ENCODE data around the gene RNF157. TPM values are rescaled to one million over a fixed set of nuclear protein-coding genes. Genes with fewer than 3 reads are reported as not detected.
A peak's percentile ranks its signal among the peaks of the same experiment; 100 is the strongest.

The RNF157 gene
- total RNA-seq, 4 donors from 2014 or later, result 32.5 to 164 (median 54.8) TPM

DNA sequence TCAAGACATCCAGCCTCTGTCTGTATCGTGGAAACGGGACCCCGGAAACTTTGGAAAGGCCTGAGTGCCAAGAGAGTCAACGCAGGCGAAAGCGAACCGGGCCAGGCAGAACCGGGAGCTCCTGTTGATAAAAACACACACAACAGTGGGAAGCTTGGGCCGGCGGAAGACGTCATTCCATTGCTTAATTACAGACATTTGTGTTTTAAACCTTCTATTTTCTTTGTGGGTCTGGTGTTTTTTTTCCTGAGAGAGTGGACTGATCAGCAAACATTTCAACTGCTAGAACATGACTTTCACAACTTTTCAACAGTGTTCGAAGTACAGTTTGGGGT is 878 bp upstream of the RNF157 start:
- 11 to 17% methylated on average over 4 to 12 of the region's 12 CpGs for WGBS, 2 donors (ENCODE audit: low coverage in 1 of 2)
- Histone ChIP-seq H3K9me3 (no peaks in the 10 kb centered on the region), H3K4me1 (peaks cover 15 to 37% (median 19%) of the 10 kb centered on the region in 4 donors), H3K36me3 (no peaks in the 10 kb centered on the region), H3K27ac (peak overlapping the region; percentile 73 to 85 (median 82)), H3K4me3 (peak overlapping the region; percentile 52 to 78 (median 60)), H3K27me3 (peaks cover 14% of the 10 kb centered on the region)
- TF ChIP-seq EP300 (IDR thresholded peaks at IDR 0.05; ENCODE audit: low read depth), result no peak
- no peak for TF ChIP-seq POLR2A (IDR thresholded peaks at IDR 0.05)
- no peak for TF ChIP-seq POLR2AphosphoS5 (IDR thresholded peaks at IDR 0.05)
- TF ChIP-seq, protein P1, sequence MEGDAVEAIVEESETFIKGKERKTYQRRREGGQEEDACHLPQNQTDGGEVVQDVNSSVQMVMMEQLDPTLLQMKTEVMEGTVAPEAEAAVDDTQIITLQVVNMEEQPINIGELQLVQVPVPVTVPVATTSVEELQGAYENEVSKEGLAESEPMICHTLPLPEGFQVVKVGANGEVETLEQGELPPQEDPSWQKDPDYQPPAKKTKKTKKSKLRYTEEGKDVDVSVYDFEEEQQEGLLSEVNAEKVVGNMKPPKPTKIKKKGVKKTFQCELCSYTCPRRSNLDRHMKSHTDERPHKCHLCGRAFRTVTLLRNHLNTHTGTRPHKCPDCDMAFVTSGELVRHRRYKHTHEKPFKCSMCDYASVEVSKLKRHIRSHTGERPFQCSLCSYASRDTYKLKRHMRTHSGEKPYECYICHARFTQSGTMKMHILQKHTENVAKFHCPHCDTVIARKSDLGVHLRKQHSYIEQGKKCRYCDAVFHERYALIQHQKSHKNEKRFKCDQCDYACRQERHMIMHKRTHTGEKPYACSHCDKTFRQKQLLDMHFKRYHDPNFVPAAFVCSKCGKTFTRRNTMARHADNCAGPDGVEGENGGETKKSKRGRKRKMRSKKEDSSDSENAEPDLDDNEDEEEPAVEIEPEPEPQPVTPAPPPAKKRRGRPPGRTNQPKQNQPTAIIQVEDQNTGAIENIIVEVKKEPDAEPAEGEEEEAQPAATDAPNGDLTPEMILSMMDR (IDR thresholded peaks at IDR 0.05), result no peak
- DNase-seq, result peak; percentile 41
- in situ Hi-C loops (cut with MboI; ENCODE audit: low pct_ligation_motif_present in 1 of 4, low pct_unique_long_range_greater_than_20kb in 1 of 4, low sequenced_read_pairs in 3 of 4) (no loop called here), intact Hi-C loops (cut with DNase I; ENCODE audit: low total_unique reads) (no loop called here)

DNA sequence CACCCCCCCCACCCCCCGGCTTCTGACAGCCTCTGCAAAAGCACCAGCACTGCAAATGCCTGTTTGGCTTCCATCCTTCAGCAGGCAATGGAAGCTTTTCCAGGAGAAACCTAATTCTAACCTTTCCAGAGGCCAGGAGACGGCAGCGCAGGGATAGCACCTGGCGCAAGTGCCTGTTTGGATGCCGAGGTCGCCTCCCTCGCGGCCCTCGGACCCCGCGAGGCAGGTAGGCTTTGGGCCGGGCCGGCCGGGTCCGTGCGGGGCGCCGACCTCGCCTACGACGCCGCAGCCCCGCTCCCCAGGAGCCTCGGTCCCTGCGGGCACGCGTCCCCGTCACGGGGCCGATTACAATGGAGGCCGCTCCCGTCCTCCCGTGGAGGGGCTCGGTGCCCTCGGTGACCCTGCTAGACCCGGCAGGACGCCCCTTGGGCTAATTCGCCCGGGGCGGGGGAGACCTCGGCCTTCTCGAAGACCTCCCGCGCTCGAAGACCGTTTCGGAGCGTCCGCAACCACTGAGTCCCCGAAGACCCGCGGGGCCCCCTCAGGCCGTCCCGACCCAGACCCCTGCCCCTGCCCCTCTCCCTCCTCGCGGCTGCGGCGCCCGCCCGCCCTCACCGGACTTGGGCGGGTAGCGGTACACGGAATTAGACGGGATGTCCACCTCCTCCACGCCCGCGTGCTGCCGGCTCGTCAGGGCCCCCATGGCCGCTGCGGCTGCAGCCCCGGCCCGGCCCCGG is 587 bp downstream of the RNF157 start:
- in situ Hi-C loops (cut with MboI; ENCODE audit: low pct_ligation_motif_present in 1 of 4, low pct_unique_long_range_greater_than_20kb in 1 of 4, low sequenced_read_pairs in 3 of 4), result no loop called here
- WGBS, 2 donors (ENCODE audit: low coverage in 1 of 2), result 20% methylated on average over 11 of the region's 75 CpGs; no CpG with 5 or more reads in 1 of the 2 donors
- peak overlapping the region; percentile 61 to 63 (median 62) for H3K4me3 ChIP-seq
- H3K36me3 ChIP-seq, result no peaks in the 10 kb centered on the region
- peak overlapping the region; percentile 78 to 81 (median 79) for H3K27ac ChIP-seq
- no peaks in the 10 kb centered on the region for H3K9me3 ChIP-seq
- TF ChIP-seq POLR2A (IDR thresholded peaks at IDR 0.05) (no peak), POLR2AphosphoS5 (IDR thresholded peaks at IDR 0.05) (peak in 1 of 3 donors; percentile 12)
- DNase-seq, result no peak
- peaks cover 11 to 33% (median 15%) of the 10 kb centered on the region in 4 donors for H3K4me1 ChIP-seq
- H3K27me3 ChIP-seq, result peaks cover 14% of the 10 kb centered on the region
- intact Hi-C loops (cut with DNase I; ENCODE audit: low total_unique reads), result loop anchor here (10.0 kb wide), 1 partner anchor 165 kb away; no protein-coding TSS in a partner anchor

DNA sequence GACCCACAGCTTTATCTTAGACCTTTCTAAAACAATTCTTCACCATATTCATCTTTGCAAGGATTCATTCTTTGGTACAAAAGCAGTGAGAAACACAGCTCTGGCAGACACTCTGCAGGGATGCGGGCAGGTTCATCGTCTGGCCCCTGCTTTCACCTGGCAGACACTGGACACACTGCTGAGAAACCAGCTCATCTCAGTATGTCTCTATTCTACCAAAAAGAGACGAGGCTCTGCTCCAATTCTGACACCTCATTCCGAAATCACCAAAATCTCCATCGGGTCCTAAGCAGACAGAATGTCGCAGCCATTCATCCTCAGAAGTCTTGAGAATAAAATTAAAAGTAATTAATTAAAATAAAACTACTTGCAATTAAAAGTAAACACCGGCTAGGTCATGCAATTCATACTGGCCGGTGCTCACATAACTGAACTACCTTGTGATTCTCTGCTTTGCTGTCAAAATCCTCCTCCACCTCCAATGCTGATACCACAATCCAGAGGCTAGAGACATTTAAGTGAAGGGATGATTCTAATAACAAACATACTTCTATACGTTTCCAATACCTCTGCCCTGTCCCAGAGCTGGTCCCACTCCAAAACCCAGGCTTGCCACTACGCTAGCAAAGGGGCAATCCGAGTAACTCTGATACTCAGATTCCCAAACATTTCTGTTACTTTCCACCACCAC is 1.3 kb downstream of the RNF157 start:
- TF ChIP-seq, protein P1 (IDR thresholded peaks at IDR 0.05), result no peak
- TF ChIP-seq EP300 (IDR thresholded peaks at IDR 0.05; ENCODE audit: low read depth), result no peak
- no peak for TF ChIP-seq POLR2A (IDR thresholded peaks at IDR 0.05)
- intact Hi-C loops (cut with DNase I; ENCODE audit: low total_unique reads), result loop anchor here (10.0 kb wide), 1 partner anchor 166 kb away; no protein-coding TSS in a partner anchor
- WGBS, 2 donors (ENCODE audit: low coverage in 1 of 2), result 66 to 71% methylated on average over 6 to 11 of the region's 11 CpGs

DNA sequence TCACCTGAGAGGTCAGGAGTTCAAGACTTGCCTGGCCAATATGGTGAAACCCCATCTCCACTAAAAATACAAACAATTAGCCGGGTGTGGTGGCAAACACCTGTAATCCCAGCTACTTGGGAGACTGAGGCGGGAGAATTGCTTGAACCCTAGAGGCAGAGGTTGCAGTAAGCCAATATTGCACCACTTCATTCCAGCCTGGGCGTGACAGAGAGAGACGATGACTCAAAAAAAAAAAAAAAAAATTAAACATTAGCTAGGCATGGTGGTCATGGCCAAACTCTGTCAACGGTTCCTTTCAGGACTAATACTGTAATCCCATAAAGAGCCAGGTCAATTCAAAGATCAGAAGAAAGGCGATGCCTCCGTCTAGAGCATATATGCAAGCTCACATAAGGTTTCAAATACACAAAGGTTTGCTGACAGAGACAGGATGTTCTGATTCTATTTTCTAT is 2.4 kb downstream of the RNF157 start:
- peaks cover 11 to 33% (median 15%) of the 10 kb centered on the region in 4 donors for H3K4me1 ChIP-seq
- intact Hi-C loops (cut with DNase I; ENCODE audit: low total_unique reads), result loop anchor here (10.0 kb wide), 1 partner anchor 167 kb away; no protein-coding TSS in a partner anchor
- no peak overlapping the region for H3K4me3 ChIP-seq
- peak overlapping the region; percentile 78 to 81 (median 79) for H3K27ac ChIP-seq
- peaks cover 10% of the 10 kb centered on the region for H3K27me3 ChIP-seq
- in situ Hi-C loops (cut with MboI; ENCODE audit: low pct_ligation_motif_present in 1 of 4, low pct_unique_long_range_greater_than_20kb in 1 of 4, low sequenced_read_pairs in 3 of 4), result no loop called here
- TF ChIP-seq, protein P1 (IDR thresholded peaks at IDR 0.05), result no peak
- TF ChIP-seq POLR2A (IDR thresholded peaks at IDR 0.05), result no peak
- TF ChIP-seq POLR2AphosphoS5 (IDR thresholded peaks at IDR 0.05), result peak; percentile 27 to 85 (median 34)
- TF ChIP-seq EP300 (IDR thresholded peaks at IDR 0.05; ENCODE audit: low read depth), result no peak
- WGBS, 2 donors (ENCODE audit: low coverage in 1 of 2), result 58 to 65% methylated on average over 6 to 7 of the region's 7 CpGs
- peak; percentile 62 for DNase-seq
- no peaks in the 10 kb centered on the region for H3K36me3 ChIP-seq
- H3K9me3 ChIP-seq, result no peaks in the 10 kb centered on the region

More for the DNA sequence above, 1.3 kb downstream of the RNF157 start:
- in situ Hi-C loops (cut with MboI; ENCODE audit: low pct_ligation_motif_present in 1 of 4, low pct_unique_long_range_greater_than_20kb in 1 of 4, low sequenced_read_pairs in 3 of 4), result no loop called here
- Histone ChIP-seq H3K4me3 (peak overlapping the region in 3 of 4 donors; percentile 62 to 63 (median 62)), H3K9me3 (no peaks in the 10 kb centered on the region), H3K27me3 (peaks cover 14% of the 10 kb centered on the region), H3K4me1 (peaks cover 11 to 33% (median 15%) of the 10 kb centered on the region in 4 donors), H3K36me3 (no peaks in the 10 kb centered on the region), H3K27ac (peak overlapping the region; percentile 78 to 81 (median 79))
- DNase-seq, result no peak

All from transverse colon (tissue), 4 donors.